Measurements from ENCODE around the gene SH3D19. TPM values are rescaled to one million over a fixed set of nuclear protein-coding genes. Genes with fewer than 3 reads are reported as not detected.

The SH3D19 gene
- total RNA-seq, 2 experiments from 2014 or later: not detected

GRCh38 chr4:151094290-151094751, 231.1 kb downstream of the SH3D19 start:
- no peak overlapping the region for H3K4me3 ChIP-seq (ENCODE audit: low read depth, low read length, poor library complexity, severe bottlenecking)
- no peaks in the 10 kb centered on the region for H3K9me3 ChIP-seq (ENCODE audit: low read length)
- no TSS peak for BruUV-seq (replicated peaks)
- no peak for TF ChIP-seq EZH2phosphoT487 (IDR thresholded peaks at IDR 0.05; ENCODE audit: borderline replicate concordance, low read depth, low read length)
- no peak for TF ChIP-seq CTCF (conservative IDR thresholded peaks at IDR 0.05; ENCODE audit: low read length)
- H2AFZ ChIP-seq (ENCODE audit: low read length): no peak overlapping the region
- POLR2A ChIA-PET: no interaction called here
- no peak overlapping the region for H3K27ac ChIP-seq (ENCODE audit: low read depth, low read length, poor library complexity, severe bottlenecking)
- no peaks in the 10 kb centered on the region for H4K20me1 ChIP-seq (ENCODE audit: insufficient read depth, low read length)
- H3K79me2 ChIP-seq (ENCODE audit: insufficient read depth, low read depth, low read length): no peaks in the 10 kb centered on the region
- H3K4me2 ChIP-seq (ENCODE audit: low read length): no peak overlapping the region
- intact Hi-C loops (cut with micrococcal nuclease; ENCODE audit: unreplicated experiment): no loop called here
- H3K36me3 ChIP-seq (ENCODE audit: insufficient read depth, low read length): no peaks in the 10 kb centered on the region
- peaks cover 10% of the 10 kb centered on the region for H3K4me1 ChIP-seq (ENCODE audit: insufficient read depth, low read length, poor library complexity, severe bottlenecking)
- CTCF ChIA-PET (ENCODE audit: unreplicated experiment): no interaction called here
- DNase-seq (ENCODE audit: low spot score): no peak
- H3K9me2 ChIP-seq (ENCODE audit: insufficient read depth, low read length): no peaks in the 10 kb centered on the region

DNA sequence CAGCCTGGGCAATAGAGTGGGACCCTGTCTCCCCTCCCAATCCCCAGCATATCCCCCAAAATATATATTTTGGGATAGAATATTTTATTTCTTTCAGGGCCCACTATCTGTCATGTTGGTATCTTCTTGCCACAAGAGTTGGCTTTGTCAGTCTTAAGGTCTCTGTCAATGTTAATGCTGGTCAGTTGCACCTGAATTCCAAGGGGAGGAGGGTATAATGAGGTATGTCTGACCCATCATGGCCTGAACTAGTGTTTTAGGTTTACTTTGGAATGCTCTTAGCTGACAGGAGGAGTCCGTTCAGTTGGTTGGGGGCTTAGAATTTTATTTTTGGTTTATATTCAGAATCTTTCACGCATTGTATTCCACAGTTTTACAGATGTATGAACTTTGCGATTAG, 232.2 kb downstream of the SH3D19 start:
- peaks cover under 1% of the 10 kb centered on the region for H3K4me1 ChIP-seq (ENCODE audit: insufficient read depth, low read length, poor library complexity, severe bottlenecking)
- no peaks in the 10 kb centered on the region for H3K9me2 ChIP-seq (ENCODE audit: insufficient read depth, low read length)
- no peaks in the 10 kb centered on the region for H3K36me3 ChIP-seq (ENCODE audit: insufficient read depth, low read length)
- ChIA-PET POLR2A (no interaction called here), CTCF (ENCODE audit: unreplicated experiment) (no interaction called here)
- DNase-seq (ENCODE audit: low spot score): no peak
- H3K4me3 ChIP-seq (ENCODE audit: low read depth, low read length, poor library complexity, severe bottlenecking): no peak overlapping the region
- no peak overlapping the region for H3K4me2 ChIP-seq (ENCODE audit: low read length)
- BruUV-seq (replicated peaks): no TSS peak
- intact Hi-C loops (cut with micrococcal nuclease; ENCODE audit: unreplicated experiment): no loop called here
- H3K27ac ChIP-seq (ENCODE audit: low read depth, low read length, poor library complexity, severe bottlenecking): no peak overlapping the region
- TF ChIP-seq CTCF (conservative IDR thresholded peaks at IDR 0.05; ENCODE audit: low read length) (no peak), EZH2phosphoT487 (IDR thresholded peaks at IDR 0.05; ENCODE audit: borderline replicate concordance, low read depth, low read length) (no peak)
- no peaks in the 10 kb centered on the region for H3K9me3 ChIP-seq (ENCODE audit: low read length)
- H2AFZ ChIP-seq (ENCODE audit: low read length): no peak overlapping the region
- H3K79me2 ChIP-seq (ENCODE audit: insufficient read depth, low read depth, low read length): no peaks in the 10 kb centered on the region
- H4K20me1 ChIP-seq (ENCODE audit: insufficient read depth, low read length): no peaks in the 10 kb centered on the region

DNA sequence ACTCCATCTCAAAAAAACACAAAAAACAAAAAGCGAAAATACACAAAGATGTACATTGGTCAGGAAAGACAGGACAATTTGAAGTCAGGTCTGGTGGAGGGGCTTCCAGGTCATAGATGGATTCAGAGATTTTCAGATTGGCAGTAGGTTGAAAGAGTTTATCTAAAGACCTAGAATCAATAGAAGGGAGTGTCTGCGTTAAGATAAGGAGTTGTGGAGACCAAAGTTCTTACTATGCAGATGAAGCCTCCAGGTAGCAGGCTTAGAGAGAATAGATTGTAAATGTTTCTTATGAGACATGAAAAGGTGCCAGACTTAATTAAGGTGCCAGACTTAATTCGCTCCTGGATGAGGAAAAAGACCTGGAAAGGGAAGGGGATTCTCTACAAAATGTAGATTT, 232.9 kb downstream of the SH3D19 start:
- Histone ChIP-seq H3K4me2 (ENCODE audit: low read length) (no peak overlapping the region), H2AFZ (ENCODE audit: low read length) (no peak overlapping the region), H3K36me3 (ENCODE audit: insufficient read depth, low read length) (no peaks in the 10 kb centered on the region), H3K27ac (ENCODE audit: low read depth, low read length, poor library complexity, severe bottlenecking) (no peak overlapping the region), H4K20me1 (ENCODE audit: insufficient read depth, low read length) (no peaks in the 10 kb centered on the region), H3K4me1 (ENCODE audit: insufficient read depth, low read length, poor library complexity, severe bottlenecking) (no peaks in the 10 kb centered on the region), H3K9me3 (ENCODE audit: low read length) (no peaks in the 10 kb centered on the region), H3K9me2 (ENCODE audit: insufficient read depth, low read length) (no peaks in the 10 kb centered on the region), H3K79me2 (ENCODE audit: insufficient read depth, low read depth, low read length) (no peaks in the 10 kb centered on the region), H3K4me3 (ENCODE audit: low read depth, low read length, poor library complexity, severe bottlenecking) (no peak overlapping the region)
- intact Hi-C loops (cut with micrococcal nuclease; ENCODE audit: unreplicated experiment): no loop called here
- ChIA-PET POLR2A (no interaction called here), CTCF (ENCODE audit: unreplicated experiment) (no interaction called here)
- no peak for TF ChIP-seq EZH2phosphoT487 (IDR thresholded peaks at IDR 0.05; ENCODE audit: borderline replicate concordance, low read depth, low read length)
- no peak for TF ChIP-seq CTCF (conservative IDR thresholded peaks at IDR 0.05; ENCODE audit: low read length)
- no TSS peak for BruUV-seq (replicated peaks)
- no peak for DNase-seq (ENCODE audit: low spot score)

Measured in OCI-LY7 (cell line).